ENCODE measurements around the gene CACNA2D3.

DNA sequence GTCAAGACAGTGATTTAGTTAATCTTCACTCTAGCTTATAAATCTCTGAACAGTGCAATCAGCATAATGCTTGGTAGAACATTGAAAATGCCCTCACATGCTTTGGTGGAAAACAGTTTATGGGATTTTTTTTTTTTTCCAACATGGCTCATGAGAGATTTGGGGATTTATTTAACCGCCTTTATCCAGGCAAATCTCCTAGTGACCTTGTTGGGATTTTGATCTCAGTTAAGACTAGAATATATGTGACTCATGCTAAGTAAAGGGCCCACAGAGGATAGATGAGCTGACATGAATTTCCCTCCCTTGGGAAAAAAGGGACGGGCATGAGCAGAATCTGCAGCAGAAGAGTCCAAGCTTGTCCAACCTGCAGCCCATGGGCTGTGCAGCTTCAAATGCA, 786.8 kb downstream of the CACNA2D3 start:
- TF ChIP-seq GATA2 (IDR thresholded peaks at IDR 0.05; ENCODE audit: low read depth, low read length) (no peak), GATA3 (IDR thresholded peaks at IDR 0.05; ENCODE audit: low read depth, low read length) (no peak)
